Stomach smooth muscle (tissue), 2 donors: Measurements from ENCODE around the gene PTPN6.
"Not testable (repeated sequence)": the region's sequence is repeated elsewhere in the genome, so short reads cannot be mapped to it uniquely, and the experiment has no call there.

Source experiments
- H3K27ac ChIP-seq: one replicate; pipeline ENCODE4 v1.7.0; 2013; ENCODE audit warnings: mild to moderate bottlenecking, low read length, inconsistent platforms
- H3K27me3 ChIP-seq, 2 donors: one replicate each; pipeline ENCODE4 v1.7.0; 2013; ENCODE audit warnings: low read length in 2 of 2; ENCODE audit not compliant: insufficient read depth in 2 of 2, control insufficient read depth in 1 of 2
- H3K36me3 ChIP-seq, 2 donors: one replicate each; pipeline ENCODE4 v1.7.0; 2013; ENCODE audit warnings: low read length in 2 of 2; ENCODE audit not compliant: control insufficient read depth in 2 of 2, insufficient read depth in 2 of 2
- H3K4me1 ChIP-seq: one replicate; pipeline ENCODE4 v1.7.0; 2013; ENCODE audit warnings: low read length; ENCODE audit not compliant: control insufficient read depth, insufficient read depth
- H3K4me3 ChIP-seq, 2 donors: one replicate each; pipeline ENCODE4 v1.7.0; 2013; ENCODE audit warnings: low read length in 2 of 2
- H3K9ac ChIP-seq, 2 donors: one replicate each; pipeline ENCODE4 v1.7.0; 2013; ENCODE audit warnings: low read length in 2 of 2, mild to moderate bottlenecking in 1 of 2
- H3K9me3 ChIP-seq, 2 donors: one replicate each; pipeline ENCODE4 v1.7.0; 2013; ENCODE audit warnings: low read length in 2 of 2; ENCODE audit not compliant: control insufficient read depth in 2 of 2
- donor health status: healthy.
- donor health status: Pancreatic carcinoma.

The PTPN6 gene

DNA sequence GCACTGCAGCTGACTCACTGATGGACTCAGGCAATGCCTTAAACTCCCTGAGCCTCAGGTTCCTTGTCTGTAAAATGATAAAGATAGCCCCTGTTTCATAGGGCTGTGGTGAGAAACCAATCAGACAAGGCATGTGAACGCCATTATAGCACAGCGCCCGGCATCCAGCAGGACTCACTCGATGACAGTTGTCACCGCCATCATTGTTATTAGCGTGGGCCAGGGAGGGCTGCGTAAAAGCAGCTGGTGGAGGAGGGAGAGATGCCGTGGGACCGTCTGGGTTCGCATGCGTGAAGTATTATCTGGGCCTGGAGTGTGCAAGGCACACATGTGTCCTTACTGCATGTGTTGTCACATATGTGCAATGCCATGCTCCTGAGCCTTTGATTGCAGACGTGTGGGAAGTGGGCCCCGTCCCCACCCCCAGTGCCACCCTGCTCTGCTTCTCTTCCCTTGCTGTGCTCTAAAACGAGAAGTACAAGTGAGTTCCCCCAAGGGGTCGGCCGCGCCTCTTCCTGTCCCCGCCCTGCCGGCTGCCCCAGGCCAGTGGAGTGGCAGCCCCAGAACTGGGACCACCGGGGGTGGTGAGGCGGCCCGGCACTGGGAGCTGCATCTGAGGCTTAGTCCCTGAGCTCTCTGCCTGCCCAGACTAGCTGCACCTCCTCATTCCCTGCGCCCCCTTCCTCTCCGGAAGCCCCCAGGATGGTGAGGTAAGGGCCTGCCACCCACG is at the start of gene PTPN6:
Gene PTPN6 (plus strand): TSS at position 546 of the 730 bp plus-strand sequence. CDS start 157 bp downstream, at position 703.
- no peak within 1 kb of the TSS for H3K27ac ChIP-seq
- H3K4me1 ChIP-seq, result peaks cover 12% of the 10 kb centered on the region
- peak within 1 kb of the TSS in 1 of 2 donors; percentile 49 for H3K4me3 ChIP-seq
- peak within 1 kb of the TSS in 1 of 2 donors; percentile 16 for H3K9ac ChIP-seq
- H3K36me3 ChIP-seq, result peaks cover 2 to 4% of the 10 kb centered on the region in 2 donors
- no peaks in the 10 kb centered on the region for H3K9me3 ChIP-seq
- no peaks in the 10 kb centered on the region for H3K27me3 ChIP-seq

DNA sequence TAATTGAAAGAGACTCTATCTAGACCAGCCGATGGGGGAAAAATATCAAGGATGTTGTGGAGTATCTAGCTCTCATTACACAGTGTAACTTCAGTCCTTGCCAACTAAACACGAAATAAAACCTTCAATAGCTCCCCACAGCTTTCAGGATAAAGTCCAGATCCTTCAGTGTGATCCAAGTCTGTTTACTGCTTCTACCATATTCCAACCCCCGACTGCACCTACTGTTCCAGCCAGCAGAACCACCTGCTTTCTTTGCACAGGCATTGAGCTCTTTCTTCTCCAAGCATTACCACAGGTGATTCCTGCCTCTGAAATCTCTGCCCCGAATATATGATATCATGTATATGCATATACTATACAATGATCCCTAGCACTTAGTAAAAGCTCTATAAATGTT is 48.7 kb upstream of the PTPN6 start:
- Histone ChIP-seq H3K9ac (no peak overlapping the region), H3K4me3 (no peak overlapping the region), H3K36me3 (peaks cover 7 to 10% of the 10 kb centered on the region in 2 donors), H3K9me3 (no peaks in the 10 kb centered on the region), H3K4me1 (peaks cover 20% of the 10 kb centered on the region), H3K27me3 (no peaks in the 10 kb centered on the region), H3K27ac (no peak overlapping the region)

DNA sequence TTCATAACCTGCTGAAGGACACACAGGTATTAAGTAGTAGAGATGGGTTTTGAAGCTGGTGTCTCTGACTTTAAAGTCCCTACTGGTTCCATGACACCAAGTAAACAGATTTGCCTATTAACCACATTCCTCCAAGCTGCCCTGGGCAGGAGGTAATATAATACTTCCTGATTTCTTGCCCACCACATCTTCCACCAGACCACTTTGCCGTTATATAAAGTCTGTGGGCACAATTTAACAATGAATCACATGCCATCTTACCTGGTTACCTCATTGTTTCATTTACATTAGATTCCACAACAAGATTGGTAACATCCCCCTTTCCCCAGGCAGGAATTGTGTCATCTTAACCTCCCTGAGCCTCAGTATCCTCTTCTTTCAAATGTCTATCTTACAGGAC is 47.4 kb upstream of the PTPN6 start:
- Histone ChIP-seq H3K4me1 (peaks cover 20% of the 10 kb centered on the region), H3K9me3 (no peaks in the 10 kb centered on the region), H3K4me3 (no peak overlapping the region), H3K36me3 (peaks cover 7 to 10% of the 10 kb centered on the region in 2 donors), H3K27ac (no peak overlapping the region), H3K9ac (no peak overlapping the region), H3K27me3 (no peaks in the 10 kb centered on the region)

DNA sequence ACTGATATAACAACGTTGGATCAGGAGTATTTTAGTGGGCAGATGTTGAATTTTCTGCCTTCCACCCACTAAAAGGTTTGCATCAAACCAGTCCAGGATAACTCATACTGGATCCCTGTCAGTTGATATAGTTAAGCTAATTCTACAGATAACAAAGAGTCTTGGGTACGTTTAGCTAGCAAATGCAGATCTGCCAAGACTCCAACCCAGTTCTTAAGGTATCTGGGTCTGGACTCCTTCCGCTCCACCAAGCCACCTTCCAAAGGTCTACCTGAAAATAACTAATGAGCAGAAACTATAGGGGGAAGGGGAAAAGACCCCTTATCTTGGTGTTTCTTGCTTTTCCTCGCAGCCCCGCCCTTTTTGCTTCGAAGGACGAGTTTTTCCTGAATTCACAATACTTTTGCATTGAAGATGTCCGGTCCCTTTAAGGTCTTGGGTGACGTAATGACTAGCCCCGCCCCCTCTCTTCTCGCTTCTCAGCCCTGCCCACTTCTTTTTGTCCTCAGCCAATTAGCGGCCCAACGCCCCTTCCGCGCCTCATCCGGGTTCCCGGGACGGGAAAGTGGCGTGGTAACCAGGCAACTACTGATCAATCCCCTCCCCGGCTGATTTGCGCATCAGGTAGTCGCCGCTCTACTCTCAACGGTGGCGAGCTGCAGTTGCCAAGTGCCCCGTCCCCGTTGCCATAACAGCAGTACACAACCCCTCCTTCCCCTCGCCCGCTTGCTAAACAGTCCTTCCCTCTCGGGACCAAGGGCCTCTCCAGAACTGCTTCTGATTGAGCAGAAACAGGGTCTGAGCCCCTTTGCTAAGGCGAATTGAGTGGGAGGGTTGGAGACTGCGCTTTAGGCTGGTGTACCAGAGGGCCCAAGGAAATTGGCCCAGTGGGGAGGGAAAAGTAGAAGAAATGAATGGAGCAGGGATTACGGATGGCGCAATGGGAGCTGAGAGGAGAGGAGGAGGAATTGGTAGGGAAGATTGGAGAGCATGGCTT is 46.6 kb upstream of the PTPN6 start, which contains the start of gene LRRC23:
Gene LRRC23 (plus strand): TSS at position 543 of the 997 bp plus-strand sequence. CDS start 812 bp downstream, outside the sequence.
- H3K4me3 ChIP-seq, result peak within 1 kb of the TSS; percentile 98 to 99
- H3K36me3 ChIP-seq, result peaks cover 7 to 10% of the 10 kb centered on the region in 2 donors
- H3K27ac ChIP-seq, result peak within 1 kb of the TSS; percentile 76
- peaks cover 20% of the 10 kb centered on the region for H3K4me1 ChIP-seq
- no peaks in the 10 kb centered on the region for H3K27me3 ChIP-seq
- H3K9ac ChIP-seq, result peak within 1 kb of the TSS; percentile 93 to 97
- H3K9me3 ChIP-seq, result no peaks in the 10 kb centered on the region

DNA sequence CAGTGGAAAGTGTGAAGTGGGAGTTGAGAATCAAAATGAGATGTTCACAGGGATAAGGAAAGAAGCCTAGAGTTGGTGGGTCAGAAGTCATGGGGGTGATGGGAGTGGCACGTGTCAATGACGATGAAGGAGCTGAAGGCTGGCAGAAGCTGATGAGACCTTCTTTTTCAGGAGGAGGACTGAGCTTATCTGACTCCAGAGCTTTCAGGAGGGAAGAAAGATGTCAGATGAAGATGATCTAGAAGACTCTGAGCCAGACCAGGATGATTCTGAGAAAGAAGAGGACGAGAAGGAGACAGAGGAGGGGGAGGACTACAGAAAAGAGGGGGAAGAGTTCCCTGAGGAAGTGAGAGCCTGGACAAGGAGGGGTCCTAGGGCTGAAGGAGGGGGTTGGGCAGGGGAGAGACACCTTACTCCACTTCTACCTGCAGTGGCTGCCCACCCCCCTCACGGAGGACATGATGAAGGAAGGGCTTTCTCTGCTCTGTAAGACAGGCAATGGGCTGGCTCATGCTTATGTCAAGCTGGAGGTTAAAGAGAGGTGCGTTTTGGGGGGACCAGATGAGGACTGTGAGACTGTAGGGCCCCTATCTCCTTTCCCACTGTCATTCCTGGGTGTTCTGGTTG is 45.6 kb upstream of the PTPN6 start:
- Histone ChIP-seq H3K36me3 (peaks cover 7 to 10% of the 10 kb centered on the region in 2 donors), H3K27ac (peak overlapping the region; percentile 76), H3K9me3 (no peaks in the 10 kb centered on the region), H3K4me1 (peaks cover 13% of the 10 kb centered on the region), H3K4me3 (peak overlapping the region; percentile 98 to 99), H3K9ac (peak overlapping the region; percentile 93 to 97), H3K27me3 (no peaks in the 10 kb centered on the region)

DNA sequence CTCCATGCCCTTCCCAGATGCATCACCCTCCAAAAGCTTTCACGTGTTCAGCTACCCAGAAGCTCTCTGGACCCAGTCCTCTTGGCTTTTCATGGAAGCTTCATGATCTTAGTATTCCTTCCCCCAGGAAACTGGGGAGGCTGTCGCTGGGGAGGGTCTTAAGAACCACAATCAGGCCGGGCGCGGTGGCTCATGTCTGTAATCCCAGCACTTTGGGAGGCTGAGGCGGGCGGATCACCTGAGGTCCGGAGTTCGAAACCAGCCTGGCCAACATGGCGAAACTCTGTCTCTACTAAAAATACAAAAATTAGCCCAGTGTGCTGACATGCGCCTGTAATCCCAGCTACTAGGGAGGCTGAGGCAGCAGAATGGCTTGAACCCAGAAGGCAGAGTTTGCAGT is 43.0 kb upstream of the PTPN6 start:
- not testable (repeated sequence) for H3K4me3 ChIP-seq, H3K9me3 ChIP-seq, H3K9ac ChIP-seq, H3K36me3 ChIP-seq, H3K27me3 ChIP-seq, H3K27ac ChIP-seq
- peaks cover 14% of the 10 kb centered on the region for H3K4me1 ChIP-seq

DNA sequence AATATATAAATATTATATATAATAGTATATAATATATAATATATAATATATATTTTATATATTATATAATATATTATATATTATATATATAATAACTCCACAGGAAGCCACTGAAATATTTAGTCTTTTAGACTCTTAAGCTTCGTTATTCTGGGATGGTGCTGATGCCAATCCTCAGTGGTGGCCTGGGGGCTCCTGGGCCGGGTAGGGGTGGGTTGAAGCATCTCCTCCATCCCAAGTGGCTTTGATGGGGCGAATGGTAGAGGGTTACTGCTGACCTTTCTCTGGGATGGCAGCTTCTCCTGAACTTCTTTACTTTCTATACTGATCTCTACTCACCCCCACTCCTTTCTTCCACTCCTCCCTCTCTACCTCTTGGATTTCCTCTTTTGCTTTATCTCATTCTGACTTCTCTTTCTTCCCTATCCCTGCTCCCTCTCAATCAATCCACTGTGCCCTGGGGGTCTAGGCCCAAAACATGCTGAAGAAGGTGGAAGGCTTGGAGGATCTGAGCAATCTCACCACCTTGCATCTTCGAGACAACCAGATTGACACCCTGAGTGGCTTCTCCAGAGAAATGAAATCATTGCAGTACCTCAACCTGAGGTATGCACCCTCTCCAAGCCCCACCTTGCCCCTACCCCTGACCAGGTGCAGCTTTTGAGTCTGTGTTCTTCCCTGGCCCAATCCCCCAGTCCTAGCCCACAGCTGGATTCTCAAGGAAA is 41.6 kb upstream of the PTPN6 start:
- H3K4me3 ChIP-seq, result no peak overlapping the region
- peaks cover 16% of the 10 kb centered on the region for H3K4me1 ChIP-seq
- H3K27me3 ChIP-seq, result no peaks in the 10 kb centered on the region
- H3K9me3 ChIP-seq, result no peaks in the 10 kb centered on the region
- H3K9ac ChIP-seq, result no peak overlapping the region
- H3K27ac ChIP-seq, result no peak overlapping the region
- H3K36me3 ChIP-seq, result peaks cover 7 to 10% of the 10 kb centered on the region in 2 donors

DNA sequence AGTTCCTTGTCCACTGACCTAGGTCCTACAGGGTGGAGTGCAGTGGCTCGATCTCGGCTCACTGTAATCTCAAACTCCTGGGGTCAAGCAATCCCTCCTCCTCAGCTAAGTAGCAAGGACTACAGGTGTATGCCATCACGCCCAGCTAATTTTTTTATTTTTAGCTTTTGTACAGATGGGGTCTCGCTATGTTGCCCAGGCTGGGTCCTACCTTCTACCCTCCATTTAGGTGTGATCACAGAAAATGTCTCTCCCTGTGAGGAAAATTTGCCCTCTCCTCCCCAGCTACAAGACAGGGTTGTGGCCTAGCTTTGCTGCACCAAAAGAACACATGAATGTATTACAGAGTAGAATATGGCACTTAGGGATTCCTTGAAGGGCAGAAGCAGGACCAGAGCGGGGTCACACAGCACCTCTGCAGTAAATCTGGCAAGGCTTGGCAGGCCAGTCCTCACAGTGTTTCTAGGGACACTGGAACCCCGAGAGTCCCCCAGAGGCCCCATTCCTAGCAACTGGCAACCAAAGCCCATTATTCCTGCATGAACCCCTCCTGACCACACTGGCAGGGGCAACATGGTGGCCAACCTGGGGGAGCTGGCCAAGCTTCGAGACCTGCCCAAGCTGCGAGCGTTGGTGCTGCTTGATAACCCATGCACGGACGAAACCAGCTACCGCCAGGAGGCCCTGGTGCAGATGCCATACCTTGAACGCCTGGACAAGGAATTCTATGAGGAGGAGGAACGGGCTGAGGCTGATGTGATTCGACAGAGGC is 38.8 kb upstream of the PTPN6 start:
- no peak overlapping the region for H3K4me3 ChIP-seq
- H3K9ac ChIP-seq, result no peak overlapping the region
- H3K4me1 ChIP-seq, result peaks cover 24% of the 10 kb centered on the region
- no peak overlapping the region for H3K27ac ChIP-seq
- no peaks in the 10 kb centered on the region for H3K27me3 ChIP-seq
- no peaks in the 10 kb centered on the region for H3K9me3 ChIP-seq
- H3K36me3 ChIP-seq, result peaks cover 6 to 11% of the 10 kb centered on the region in 2 donors

DNA sequence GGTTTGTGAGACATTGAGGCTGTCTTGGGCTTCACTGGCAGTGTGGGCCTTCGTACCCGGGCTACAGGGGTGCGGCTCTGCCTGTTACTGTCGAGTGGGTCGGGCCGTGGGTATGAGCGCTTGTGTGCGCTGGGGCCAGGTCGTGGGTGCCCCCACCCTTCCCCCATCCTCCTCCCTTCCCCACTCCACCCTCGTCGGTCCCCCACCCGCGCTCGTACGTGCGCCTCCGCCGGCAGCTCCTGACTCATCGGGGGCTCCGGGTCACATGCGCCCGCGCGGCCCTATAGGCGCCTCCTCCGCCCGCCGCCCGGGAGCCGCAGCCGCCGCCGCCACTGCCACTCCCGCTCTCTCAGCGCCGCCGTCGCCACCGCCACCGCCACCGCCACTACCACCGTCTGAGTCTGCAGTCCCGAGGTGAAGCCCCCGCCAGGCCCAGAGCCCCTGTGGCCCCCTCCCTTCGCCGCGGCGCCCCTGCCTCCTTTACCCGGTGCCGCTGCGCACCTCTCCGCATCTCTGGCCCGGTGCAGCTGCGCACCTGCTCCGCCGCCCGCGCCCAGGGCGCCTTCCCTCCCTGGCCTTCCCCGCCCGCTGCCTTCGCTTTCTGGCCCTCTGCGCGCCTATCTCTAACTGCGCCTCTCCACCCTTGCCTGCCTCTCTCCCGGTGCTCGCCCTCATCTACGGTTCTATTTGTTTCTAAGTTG is 36.8 kb upstream of the PTPN6 start, which contains the start of gene ENO2:
Gene ENO2 (plus strand): TSS at position 335 of the 701 bp plus-strand sequence. CDS start 1,253 bp downstream, outside the sequence.
- H3K27ac ChIP-seq, result peak within 1 kb of the TSS; percentile 92
- no peaks in the 10 kb centered on the region for H3K9me3 ChIP-seq
- H3K9ac ChIP-seq, result peak within 1 kb of the TSS; percentile 80 to 91
- H3K4me3 ChIP-seq, result peak within 1 kb of the TSS; percentile 82 to 83
- peaks cover 24% of the 10 kb centered on the region for H3K4me1 ChIP-seq
- peaks cover 10 to 17% of the 10 kb centered on the region in 2 donors for H3K36me3 ChIP-seq
- H3K27me3 ChIP-seq, result no peaks in the 10 kb centered on the region
